NCI-H2171 treated with DMSO at 0.1 percent for 48 hours (cell line): ENCODE data around the gene CPPED1.

ENCODE experiments used
- DNase-seq: peaks from one replicate; lab custom pipeline; 2025; lab: John Stamatoyannopoulos, UW

Gene CPPED1

DNA sequence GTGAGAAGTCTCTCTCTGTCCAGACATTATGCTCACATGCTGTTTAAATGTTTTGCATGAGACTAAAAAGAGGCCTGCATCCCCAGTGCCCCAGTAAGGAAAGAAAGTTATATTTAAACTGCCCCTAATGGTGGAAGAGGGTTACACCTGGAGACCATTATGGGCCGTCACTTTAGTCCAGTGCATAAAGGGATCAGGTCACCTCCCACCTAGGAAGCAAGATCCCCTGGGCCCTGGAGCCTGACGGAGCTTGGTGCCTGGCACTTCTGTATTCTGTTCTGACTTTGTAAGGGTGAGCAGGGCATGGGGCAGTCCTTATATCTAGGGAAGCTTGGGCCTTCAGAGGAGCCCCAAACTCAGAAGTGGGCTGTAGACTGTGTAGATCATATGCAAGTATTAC lies 67.9 kb downstream of the CPPED1 start:
- no peak for DNase-seq

DNA sequence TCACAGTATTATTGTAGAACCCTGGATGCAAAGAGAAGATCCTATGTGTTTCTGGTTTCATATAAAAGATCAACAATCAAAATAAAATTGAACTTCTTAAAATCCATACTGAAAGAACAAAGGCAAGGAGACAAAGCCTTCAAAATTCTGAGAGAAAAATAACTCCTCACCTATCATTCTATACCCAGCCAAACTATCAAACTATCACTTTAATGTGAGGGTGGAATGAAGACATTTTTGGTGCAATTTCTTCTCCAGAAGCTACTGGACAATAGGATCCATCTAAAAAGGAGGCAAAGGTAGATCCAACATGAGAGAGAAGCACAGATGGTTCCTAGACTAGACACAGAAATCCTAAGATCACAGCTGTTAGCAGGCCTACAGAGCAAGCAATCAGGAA lies 71.1 kb downstream of the CPPED1 start:
- DNase-seq = no peak

DNA sequence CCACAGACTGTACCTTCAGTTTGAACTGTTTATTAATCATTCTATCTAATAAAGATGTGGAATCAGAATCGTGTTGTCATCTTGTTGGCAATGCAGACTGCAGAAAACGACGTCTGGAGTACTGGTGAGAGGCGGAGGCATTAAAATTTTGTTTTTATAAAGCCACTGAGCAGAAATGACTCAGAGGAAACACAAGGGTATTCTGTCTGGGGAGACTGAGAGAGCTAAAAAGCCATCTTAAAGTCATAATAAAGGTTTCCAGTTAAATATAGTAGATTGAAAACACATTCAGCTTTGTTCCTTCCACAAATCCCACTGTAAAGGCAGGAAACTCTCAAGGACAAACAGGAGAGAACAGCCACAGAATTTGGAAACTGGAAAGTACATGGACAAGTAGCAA lies 74.2 kb downstream of the CPPED1 start:
- no peak for DNase-seq

DNA sequence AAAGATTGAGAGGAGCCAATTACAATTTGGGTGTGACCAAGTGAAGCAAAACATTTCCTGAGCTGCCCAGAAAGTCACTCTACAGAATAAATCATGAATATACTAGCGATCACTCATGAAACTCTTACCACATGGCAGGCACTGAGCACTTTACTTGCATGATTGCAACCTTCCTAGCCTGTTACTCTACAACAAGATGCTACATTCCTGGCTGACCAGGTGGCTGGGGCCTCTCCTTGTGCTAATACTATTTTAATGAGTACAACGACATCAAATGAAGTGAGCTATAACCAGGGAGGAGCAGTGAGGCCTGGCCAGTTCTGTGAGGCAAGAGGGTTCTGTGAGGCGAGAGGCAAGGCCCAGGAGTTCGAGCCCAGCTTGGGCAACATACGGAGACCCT lies 75.2 kb downstream of the CPPED1 start:
- DNase-seq = no peak

DNA sequence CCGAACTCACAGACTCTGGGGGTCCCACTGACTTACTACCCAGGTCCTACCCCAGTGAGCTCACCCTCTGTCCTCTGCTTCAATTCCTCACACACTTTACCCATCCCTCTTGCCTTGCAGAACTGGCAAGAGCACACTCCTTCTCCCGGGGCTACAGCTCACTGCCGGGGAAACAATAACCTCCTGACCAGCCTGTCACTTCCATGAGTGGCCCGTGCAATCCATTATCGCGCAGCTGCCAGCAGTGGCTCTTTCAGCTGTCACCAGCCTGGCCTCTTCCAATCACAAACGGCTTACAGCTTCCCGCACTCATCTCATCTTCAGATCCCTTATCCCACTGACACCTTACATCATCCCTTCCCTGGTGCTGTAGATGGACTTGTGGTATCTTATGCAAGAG lies 79.5 kb downstream of the CPPED1 start:
- DNase-seq = no peak

DNA sequence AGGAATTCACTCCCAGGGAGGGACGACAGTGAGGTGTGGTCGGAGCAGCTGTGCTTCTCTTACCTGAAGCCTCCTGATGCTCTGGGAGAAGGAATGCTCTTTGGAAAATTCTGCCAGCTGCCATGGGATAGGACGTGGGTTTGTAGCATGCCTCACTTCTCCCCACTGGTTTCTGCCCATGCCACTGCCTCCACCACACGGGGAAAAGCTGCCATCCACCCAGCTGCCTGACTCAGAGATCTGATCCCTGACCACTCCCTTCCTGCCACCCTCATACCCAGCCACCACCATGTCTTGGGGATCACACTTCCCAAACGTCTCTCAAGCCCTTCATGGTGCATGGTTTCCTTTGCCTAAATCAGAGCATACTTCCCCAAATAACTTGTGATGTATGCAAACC lies 80.0 kb downstream of the CPPED1 start:
- DNase-seq = no peak

DNA sequence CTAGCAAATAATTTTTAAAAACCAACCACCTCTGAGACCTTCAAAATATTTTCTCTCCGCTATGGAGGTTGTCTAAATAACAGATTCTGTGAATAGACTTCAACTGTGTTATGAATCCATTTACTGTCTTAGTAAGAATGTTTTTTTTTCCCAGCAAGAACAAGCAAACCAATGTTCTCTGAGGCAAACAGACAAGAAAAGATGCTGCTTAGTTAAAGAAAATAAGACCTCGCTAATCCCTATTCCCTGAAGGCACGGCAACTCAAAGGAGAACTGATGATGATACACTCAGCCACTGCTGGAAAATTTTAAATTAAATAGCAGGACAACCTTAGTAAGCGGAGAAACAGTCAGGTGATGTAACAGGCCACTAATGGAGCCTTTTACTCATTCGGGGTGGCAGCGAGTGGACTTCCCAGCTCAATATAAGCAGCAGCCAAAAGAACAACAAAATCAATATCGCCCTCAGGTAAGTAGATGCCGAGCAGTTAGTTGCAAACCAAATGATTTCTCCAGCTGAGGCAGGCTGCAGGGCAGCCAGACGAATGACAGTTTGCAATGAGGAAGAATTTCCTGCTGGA lies 81.8 kb downstream of the CPPED1 start:
- no peak for DNase-seq

DNA sequence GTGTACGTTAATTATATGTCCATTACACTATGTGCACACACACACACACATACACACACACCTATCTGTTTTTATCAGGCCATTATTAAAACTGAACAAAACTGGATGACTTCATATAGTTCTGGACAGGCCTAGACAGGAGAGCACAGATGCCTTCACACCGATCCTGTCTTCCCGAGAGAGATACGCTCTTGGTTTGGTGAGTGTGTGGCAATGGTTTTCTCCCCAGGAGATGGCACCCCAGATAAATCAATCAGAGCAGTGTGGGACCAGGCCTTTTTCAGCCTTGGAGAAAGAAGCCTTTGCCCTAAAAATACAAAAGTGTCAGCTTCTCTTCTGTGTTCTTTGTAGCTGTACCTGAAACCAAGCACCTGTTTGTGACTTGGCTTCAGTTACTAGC lies 83.7 kb downstream of the CPPED1 start:
- no peak for DNase-seq

DNA sequence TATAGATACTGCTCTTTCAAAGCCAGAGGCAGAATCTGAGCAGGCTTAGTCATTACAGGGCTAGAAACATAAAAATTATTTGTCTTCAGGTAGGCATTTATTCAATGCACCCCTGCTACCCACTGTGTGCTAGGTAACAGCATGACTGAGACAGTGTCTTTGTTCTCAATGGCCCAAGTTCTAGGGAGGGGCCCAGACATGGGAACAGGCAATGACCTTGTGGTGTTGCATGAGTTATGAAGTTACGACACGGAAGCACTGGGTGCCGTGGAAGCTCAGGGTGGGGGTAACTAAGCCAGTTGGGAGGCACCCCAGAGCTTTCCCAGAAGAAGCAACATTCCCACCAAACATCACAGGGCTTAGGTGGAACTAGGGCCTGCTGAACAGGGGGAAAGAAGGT lies 87.0 kb downstream of the CPPED1 start:
- DNase-seq = no peak

DNA sequence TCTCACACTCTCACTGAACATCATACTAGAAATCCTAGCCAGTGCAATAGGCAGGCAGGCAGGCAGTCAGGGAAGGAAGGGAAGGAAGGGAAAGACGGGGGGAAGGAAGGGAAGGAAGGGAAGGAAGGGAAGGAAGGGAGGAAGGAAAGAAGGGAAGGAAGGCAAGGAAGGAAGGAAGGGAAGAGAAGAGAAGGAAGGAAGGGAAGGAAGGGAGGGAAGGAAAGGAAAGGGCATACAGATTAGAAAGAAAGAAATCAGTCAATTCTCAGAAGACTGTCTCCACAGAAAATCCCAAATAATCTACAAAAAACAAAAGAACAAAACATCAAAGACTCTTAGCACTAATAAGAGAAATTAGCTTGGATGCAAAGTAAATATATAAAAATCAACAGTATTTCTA lies 93.9 kb downstream of the CPPED1 start:
- DNase-seq = no peak

DNA sequence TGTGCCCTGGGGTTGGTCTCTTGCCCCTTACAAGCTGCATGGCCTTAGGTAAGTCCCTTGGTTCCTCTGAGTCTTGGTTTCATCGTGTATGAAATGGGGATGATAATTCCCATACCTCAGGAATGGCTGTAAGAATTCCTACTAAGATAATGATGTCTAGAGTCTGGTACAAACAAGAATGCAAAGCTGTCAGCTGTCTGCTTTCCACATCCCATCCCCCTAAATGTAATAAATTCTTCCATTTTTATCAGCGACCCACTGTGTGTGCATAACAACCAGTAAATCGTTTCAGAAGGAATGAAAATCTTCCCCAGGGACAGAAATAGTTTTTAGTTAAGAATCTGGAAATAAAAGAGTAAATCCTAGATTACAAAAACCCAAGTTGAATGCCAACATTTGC lies 95.4 kb downstream of the CPPED1 start:
- no peak for DNase-seq

DNA sequence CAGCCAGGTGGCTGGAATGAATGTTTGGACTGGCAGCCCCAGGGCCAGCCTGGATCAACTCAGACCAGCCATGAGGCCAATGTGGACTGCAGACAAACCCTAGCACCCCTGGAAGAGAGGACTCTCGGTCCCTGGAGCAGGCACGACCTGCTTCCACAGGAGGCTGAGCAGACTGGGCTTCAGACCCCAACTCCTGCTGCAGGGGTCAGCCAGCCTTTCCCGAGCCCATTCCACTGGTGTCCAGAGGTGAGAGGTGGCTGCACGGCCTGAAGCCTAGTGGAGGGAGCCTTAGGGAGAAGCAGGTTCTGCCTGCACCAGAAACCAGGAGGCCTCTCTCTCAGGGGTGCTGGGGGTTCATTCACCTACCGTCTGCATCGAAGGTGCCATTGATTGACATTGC lies 97.1 kb downstream of the CPPED1 start:
- no peak for DNase-seq

DNA sequence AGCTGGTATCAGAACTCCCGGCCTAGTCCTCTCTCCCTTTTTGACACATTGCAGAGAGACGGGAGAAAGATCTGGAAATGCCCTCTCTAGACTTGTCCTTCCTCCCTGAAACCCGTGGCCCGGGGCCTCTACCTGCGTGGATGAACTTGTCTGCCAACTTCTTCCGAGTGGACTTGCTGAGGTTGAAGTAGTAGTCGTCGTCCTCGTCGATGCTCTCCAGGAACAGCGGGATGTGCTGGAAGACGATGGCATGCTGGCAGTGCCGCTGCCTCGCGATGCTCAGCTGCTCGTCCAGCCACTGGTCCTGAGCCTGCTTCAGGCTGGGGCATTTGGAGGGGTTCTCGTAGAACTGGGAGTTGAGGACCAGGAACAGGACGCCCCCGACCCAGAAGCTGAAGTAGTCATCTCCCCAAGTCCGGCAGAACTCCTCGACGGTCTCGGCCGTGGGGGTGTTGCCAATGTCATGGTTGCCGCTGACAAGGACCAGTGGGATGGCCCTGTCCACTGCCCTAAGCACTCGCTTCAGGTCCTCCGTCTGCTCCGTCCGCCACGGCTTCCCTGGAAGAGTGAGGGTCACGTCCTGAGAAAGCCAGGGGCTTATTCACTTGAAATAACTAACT lies 99.1 kb downstream of the CPPED1 start:
- DNase-seq = no peak

DNA sequence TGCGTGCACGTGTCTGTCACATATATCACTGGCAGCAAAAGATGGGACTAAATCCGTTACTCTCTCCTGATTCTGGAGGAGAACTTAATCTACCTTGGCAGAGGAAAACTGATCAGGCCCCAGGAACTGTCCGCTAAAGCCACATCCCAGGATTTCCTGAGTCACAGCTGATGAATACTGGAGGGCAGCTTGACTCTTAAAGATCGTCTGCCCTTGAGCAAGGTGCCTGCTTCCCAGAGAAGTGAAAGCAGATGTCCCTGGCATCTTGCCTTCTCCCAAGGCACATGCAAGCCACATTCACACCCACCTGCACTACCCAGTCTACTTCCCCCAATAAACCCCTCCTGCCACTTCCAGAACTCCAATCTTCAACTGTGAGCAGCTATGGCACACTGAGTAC lies 99.8 kb downstream of the CPPED1 start:
- peak; percentile 47 for DNase-seq

DNA sequence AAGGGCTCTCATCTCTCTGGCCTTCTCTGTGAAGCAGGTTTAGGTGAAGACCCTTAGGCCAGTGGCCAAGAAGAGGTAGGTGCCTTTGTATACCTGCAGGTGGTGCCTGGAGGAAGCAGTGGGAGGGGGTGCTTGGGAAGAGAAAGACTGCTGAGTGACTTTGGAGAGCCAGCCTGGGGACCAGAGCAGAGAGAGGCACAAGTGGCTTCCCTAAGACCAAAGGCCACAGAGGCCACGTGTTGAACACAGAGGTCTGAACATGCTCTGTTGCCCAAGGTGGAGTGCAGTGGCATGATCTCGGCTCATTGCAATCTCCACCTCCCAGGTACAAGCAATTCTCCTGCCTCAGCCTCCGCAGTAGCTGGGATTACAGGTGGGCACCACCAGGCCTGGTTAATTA lies 103.5 kb downstream of the CPPED1 start:
- DNase-seq = no peak

DNA sequence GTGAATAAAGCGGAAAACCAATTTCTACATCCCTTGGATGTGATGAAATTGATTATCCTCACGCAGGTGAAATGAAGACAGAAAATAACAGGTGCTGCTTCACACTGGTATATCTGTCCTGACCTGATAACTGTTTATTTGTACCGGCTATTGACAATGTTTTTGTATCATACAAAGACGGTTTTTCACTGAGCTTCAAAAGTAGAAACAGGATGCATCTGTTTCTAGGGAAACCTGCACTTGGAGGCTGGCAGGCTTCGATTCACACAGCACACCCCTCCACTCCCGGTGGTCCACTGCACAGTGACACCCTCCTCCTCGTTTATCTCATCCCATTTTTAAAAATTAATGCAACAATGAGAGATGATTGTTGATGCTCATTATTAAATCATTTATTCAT lies 104.5 kb downstream of the CPPED1 start:
- DNase-seq = no peak

DNA sequence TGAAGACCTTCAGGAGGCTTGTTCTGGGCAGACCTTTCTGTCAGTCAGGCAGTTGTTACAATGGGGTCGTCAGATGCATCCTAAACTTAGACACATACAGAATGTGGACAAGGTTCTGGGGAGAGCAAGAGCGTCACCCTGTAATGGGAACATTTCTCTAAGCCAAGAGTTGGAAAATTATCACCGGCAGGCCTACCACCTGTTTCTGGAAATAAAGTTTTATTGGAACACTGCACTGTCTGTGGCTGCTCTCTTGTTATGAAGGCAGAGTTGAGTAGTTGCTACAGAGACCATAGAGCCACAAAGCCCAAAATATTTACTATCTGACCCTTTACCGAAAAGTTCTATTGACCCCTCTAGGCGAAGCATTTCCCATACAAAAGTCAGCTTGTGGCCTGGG lies 106.2 kb downstream of the CPPED1 start:
- no peak for DNase-seq

DNA sequence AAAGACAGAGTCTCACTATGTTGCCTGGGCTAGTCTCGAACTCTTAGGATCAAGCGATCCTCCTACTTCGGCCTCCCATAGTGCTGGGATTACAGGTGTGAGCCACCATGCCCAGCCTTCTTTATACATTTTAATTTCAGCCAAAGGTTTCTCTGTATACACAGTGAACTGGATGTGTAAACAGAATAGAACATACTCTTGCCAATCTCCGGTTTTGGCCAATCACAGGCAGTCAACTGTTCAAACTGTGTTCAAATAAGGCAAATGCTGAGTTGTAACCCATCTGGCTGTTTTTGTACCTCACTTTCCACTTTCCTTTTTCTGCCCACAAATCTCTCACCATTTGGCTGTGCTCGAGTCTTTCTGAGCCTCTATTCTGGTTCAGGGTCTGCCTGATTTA lies 108.2 kb downstream of the CPPED1 start:
- DNase-seq = no peak

DNA sequence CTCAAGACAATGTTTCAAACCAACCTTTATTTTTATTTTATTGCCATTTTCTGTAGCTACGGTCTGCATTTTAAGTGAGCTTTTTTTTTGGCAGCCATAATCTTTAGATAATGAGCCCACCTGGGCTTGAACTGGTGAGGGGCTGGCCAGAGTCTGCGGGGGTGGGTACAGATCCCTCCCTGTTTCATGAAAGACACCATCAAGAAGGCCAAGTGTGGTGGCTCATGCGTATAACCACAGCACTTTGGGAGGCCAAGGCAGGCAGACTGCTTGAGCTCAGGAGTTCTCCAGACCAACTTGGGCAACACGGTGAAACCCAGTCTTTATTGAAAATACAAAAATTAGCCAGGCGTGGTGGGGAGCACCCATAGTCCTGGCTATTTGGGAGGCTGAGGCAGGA lies 113.7 kb downstream of the CPPED1 start:
- DNase-seq = no peak

DNA sequence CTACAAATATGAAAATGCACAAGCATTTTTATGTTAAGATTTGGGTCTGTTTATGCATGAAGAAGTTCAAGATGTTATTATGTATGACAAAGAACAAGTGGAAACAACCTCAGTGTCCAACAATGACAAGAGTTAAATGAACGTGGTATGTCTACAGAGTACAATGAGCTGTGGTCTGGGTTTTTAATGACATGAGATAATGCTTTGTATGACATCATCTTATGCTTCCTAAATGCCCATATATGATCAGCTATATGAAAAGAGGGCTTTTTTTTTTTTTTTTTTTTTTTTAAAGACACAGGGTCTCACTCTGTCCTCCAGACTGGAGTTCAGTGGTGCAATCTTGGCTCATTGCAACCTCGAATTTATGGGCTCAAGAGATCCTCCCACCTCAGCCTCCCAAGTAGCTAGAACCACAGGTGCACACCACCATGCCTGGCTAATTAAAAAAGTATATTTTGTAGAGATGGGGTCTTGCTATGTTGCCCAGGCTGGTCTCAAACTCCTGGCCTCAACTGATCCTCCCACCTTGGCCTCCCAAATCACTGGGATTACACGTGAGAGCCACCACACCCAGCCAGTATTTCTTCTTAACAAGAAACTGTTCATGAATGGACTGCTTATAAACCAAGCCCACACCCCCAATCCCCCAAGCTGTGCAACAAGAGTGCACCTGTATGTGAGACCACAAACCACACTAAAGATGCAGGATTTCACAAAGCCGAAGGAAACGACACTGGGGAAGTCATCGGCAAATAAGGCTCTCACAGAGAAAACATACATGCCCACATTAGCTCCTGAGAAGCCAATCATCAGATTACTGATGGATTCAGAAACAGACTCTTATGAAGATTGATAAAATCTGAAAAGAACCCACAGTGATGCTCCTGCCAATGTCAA lies 114.5 kb downstream of the CPPED1 start:
- no peak for DNase-seq

DNA sequence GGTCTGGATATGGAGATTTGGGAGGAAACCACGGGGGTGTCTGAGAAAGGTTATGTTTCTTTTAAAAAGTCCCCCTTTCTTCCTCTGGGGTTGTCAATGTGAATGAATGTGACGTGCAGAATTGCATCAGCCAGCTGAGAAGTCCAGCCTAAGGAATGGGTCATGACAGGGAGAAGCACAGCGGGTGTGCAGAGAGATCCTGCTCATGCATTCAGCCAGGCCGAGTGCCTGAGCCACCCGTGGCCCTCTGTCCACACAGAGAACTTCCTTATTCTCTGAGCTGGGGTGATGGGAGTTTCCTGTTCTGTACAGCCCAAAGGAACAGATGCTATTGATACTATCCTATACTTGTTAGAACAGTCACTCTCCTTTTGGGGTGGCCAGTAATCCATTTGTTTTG lies 117.9 kb downstream of the CPPED1 start:
- DNase-seq = no peak

DNA sequence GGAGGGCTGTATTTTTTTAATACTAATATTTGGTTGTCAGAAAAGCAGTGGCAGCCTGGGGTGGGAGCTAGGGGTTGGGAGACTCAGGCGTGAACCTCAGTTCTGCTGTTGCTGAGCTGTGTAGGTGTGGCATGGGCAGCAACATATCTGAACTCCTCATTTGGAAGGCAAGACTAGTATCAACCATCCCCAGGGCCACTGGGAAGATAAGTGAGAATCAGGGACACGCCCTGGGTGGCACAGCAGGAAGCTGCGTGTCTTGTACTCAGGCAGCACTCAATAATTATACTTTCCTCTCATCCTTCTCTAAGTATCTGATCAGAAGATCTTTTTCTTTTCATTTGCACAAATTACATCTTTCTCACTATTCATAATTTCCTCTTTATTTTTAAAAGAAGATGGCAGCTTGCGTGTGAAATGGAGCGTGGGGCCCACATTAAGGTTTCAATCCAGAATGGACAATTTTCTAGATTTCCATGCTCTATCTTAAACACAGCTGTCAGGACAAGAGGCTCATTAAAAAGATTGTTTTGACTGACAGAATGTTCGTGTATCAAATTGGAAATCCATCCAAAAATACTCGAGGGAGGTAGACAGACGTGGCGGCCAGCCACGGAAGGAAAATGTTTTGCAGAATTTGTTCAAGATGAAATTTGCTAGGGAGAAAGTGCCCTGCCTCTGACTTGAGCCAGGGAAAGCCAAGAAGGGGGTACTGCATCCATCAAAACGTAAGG lies 121.1 kb downstream of the CPPED1 start:
- peak; percentile 21 for DNase-seq

DNA sequence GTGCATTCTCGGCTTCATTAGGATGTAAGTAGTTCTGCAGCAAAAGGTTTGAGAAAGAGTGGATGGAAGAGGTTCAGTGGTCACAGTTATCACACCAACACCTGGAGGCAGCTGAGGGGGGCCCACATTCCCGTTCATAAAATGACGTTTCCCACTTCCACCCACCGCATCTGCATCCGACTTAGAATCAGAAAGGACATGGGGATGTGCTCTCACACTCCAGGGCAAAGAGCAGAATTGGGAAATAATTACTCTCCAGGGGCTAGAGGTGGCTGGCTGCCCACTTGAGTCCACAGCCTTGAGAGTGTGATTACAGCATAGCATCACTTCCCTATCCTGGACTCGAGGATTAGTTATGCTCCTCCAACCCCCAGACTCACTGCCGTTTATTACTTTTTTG lies 122.0 kb downstream of the CPPED1 start:
- no peak for DNase-seq
